Activated naive CD8-positive, alpha-beta T cell treated with anti-CD3 and anti-CD28 coated beads, Interleukin-2, amount 50 U/mL, for 16 hours (primary cell): Measurements from ENCODE around the gene WWOX.

Source experiments
- DNase-seq: peaks from one replicate; pipeline ENCODE4 v3.0.0-alpha.2; 2020; ENCODE audit warnings: low read depth, low spot score

The WWOX gene

GRCh38 chr16:78607465-78607864 is 508.0 kb downstream of the WWOX start:
- DNase-seq, result no peak

- no peak for DNase-seq
Observed at GRCh38 chr16:78608305-78608776, 508.9 kb downstream of the WWOX start.

GRCh38 chr16:78609402-78610274 is 510.2 kb downstream of the WWOX start:
- no peak for DNase-seq

GRCh38 chr16:78611318-78611717 is 511.9 kb downstream of the WWOX start:
- no peak for DNase-seq

- no peak for DNase-seq
Observed at GRCh38 chr16:78619811-78620210, 520.4 kb downstream of the WWOX start.

GRCh38 chr16:78620291-78620690 is 520.8 kb downstream of the WWOX start:
- no peak for DNase-seq

- DNase-seq, result no peak
Observed at GRCh38 chr16:78623796-78624195, 524.3 kb downstream of the WWOX start.

GRCh38 chr16:78624366-78624765 is 524.9 kb downstream of the WWOX start:
- no peak for DNase-seq

- no peak for DNase-seq
Observed at GRCh38 chr16:78628461-78629045, 529.1 kb downstream of the WWOX start.

GRCh38 chr16:78629173-78629572 is 529.7 kb downstream of the WWOX start:
- no peak for DNase-seq

- DNase-seq, result no peak
Observed at GRCh38 chr16:78630102-78630501, 530.6 kb downstream of the WWOX start.

GRCh38 chr16:78633551-78633950 is 534.1 kb downstream of the WWOX start:
- no peak for DNase-seq

GRCh38 chr16:78635807-78636206 is 536.4 kb downstream of the WWOX start:
- no peak for DNase-seq

- no peak for DNase-seq
Observed at GRCh38 chr16:78638371-78638770, 538.9 kb downstream of the WWOX start.

- no peak for DNase-seq
Observed at GRCh38 chr16:78639775-78640174, 540.3 kb downstream of the WWOX start.

GRCh38 chr16:78640886-78641285 is 541.4 kb downstream of the WWOX start:
- no peak for DNase-seq

- no peak for DNase-seq
Observed at GRCh38 chr16:78641433-78641832, 542.0 kb downstream of the WWOX start.

- DNase-seq, result no peak
Observed at GRCh38 chr16:78642621-78643285, 543.3 kb downstream of the WWOX start.

GRCh38 chr16:78645657-78646056 is 546.2 kb downstream of the WWOX start:
- DNase-seq, result no peak

GRCh38 chr16:78647019-78647418 is 547.6 kb downstream of the WWOX start:
- DNase-seq, result no peak

GRCh38 chr16:78647491-78647890 is 548.0 kb downstream of the WWOX start:
- DNase-seq, result no peak

GRCh38 chr16:78648517-78648916 is 549.1 kb downstream of the WWOX start:
- DNase-seq, result no peak
